Measurements from ENCODE around the gene CACNB1. TPM values are rescaled to one million over a fixed set of nuclear protein-coding genes. Genes with fewer than 3 reads are reported as not detected.

The CACNB1 gene
- polyA plus RNA-seq, 1 donor (not counting 4 experiments of a cell fraction or from before 2014, with no cell fraction given): 4.0 TPM

DNA sequence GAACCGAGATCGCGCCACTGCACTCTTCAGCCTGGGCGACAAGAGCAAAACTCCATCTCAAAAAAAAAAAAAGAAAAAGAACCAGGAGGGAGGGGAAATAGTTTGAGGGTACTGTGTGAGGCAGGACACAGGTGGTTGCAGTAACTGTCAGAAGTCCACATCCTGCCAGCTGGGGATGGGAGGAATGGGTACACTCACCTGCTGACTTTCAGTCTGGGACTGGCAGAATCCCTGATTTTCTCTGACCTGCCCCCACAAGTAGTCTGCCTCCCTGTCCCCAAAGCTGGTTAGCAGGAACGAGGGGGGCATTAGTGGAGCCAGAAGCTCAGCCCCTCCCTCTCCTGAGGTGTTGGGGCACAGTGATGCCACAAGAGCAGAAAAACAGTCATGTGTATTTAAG is 24.4 kb downstream of the CACNB1 start:
- Histone ChIP-seq H3K9ac (ENCODE audit: control insufficient read depth, extremely low read depth, insufficient read depth, low read length) (no peak overlapping the region), H3K4me1 (ENCODE audit: control insufficient read depth, extremely low read depth, insufficient read depth, low read length) (no peaks in the 10 kb centered on the region), H3K79me2 (ENCODE audit: control insufficient read depth, insufficient read depth, low read length) (no peaks in the 10 kb centered on the region), H4K20me1 (ENCODE audit: control insufficient read depth, extremely low read depth, insufficient read depth, low read length) (peaks cover 3% of the 10 kb centered on the region), H2AFZ (ENCODE audit: control insufficient read depth, low read length) (no peak overlapping the region), H3K36me3 (ENCODE audit: control insufficient read depth in 2 of 2, extremely low read depth in 1 of 2, insufficient read depth in 2 of 2, low read length in 2 of 2) (peaks cover 14 to 18% of the 10 kb centered on the region in 2 experiments), H3K4me2 (ENCODE audit: control insufficient read depth, extremely low read depth, insufficient read depth, low read depth, low read length) (no peak overlapping the region), H3K9me3 (ENCODE audit: control insufficient read depth, low read depth, low read length) (no peaks in the 10 kb centered on the region), H3K4me3 (ENCODE audit: control insufficient read depth in 2 of 3, extremely low read depth in 1 of 3, insufficient read depth in 2 of 3, low read depth in 1 of 3, low read length in 3 of 3) (no peak overlapping the region), H3K27me3 (ENCODE audit: control insufficient read depth, extremely low read depth, insufficient read depth, low read length) (peaks cover 3% of the 10 kb centered on the region), H3K27ac (ENCODE audit: control insufficient read depth, insufficient read depth, low read length) (no peak overlapping the region), H3K9me1 (ENCODE audit: control insufficient read depth, extremely low read depth, insufficient read depth, low read length) (no peaks in the 10 kb centered on the region)
- dilution Hi-C loops (cut with MboI; ENCODE audit: extremely low pct_ligation_motif_present, low sequenced_read_pairs): no loop called here
- no peak for DNase-seq (ENCODE audit: low read depth, low spot score)
- TF ChIP-seq, protein P1, sequence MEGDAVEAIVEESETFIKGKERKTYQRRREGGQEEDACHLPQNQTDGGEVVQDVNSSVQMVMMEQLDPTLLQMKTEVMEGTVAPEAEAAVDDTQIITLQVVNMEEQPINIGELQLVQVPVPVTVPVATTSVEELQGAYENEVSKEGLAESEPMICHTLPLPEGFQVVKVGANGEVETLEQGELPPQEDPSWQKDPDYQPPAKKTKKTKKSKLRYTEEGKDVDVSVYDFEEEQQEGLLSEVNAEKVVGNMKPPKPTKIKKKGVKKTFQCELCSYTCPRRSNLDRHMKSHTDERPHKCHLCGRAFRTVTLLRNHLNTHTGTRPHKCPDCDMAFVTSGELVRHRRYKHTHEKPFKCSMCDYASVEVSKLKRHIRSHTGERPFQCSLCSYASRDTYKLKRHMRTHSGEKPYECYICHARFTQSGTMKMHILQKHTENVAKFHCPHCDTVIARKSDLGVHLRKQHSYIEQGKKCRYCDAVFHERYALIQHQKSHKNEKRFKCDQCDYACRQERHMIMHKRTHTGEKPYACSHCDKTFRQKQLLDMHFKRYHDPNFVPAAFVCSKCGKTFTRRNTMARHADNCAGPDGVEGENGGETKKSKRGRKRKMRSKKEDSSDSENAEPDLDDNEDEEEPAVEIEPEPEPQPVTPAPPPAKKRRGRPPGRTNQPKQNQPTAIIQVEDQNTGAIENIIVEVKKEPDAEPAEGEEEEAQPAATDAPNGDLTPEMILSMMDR (optimal IDR thresholded peaks at IDR 0.05 in 1 of 3, IDR thresholded peaks at IDR 0.05 in 1 of 3, conservative IDR thresholded peaks at IDR 0.05 in 1 of 3; ENCODE audit: extremely low read depth in 1 of 3, insufficient read depth in 2 of 3, low read length in 3 of 3): no peak
- TF ChIP-seq EZH2 (IDR thresholded peaks at IDR 0.05; ENCODE audit: low read length): no peak
- no peak for FAIRE-seq

DNA sequence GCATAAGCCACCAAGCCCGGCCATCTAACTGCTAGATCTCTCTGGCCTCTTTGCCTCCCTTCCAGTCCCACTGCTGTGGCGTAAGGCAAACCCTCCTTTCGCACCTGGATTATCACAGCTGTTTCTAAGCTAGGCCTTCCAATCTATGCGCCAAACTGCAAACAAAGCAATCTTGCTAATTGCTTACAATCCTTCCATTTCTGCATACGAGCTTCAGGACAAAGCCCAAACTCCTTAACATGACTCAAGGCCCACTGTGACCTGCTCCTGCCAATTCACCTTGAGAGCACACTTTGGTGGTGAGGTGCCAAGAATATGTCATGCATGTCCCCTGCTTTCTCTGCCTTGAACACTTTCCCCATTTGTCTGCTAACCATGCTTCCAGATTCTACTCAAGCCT is 25.5 kb downstream of the CACNB1 start:
- DNase-seq (ENCODE audit: low read depth, low spot score) (no peak), FAIRE-seq (no peak)
- H3K79me2 ChIP-seq (ENCODE audit: control insufficient read depth, insufficient read depth, low read length): no peaks in the 10 kb centered on the region
- no peak overlapping the region for H3K9ac ChIP-seq (ENCODE audit: control insufficient read depth, extremely low read depth, insufficient read depth, low read length)
- H3K9me3 ChIP-seq (ENCODE audit: control insufficient read depth, low read depth, low read length): no peaks in the 10 kb centered on the region
- dilution Hi-C loops (cut with MboI; ENCODE audit: extremely low pct_ligation_motif_present, low sequenced_read_pairs): no loop called here
- H4K20me1 ChIP-seq (ENCODE audit: control insufficient read depth, extremely low read depth, insufficient read depth, low read length): peaks cover 3% of the 10 kb centered on the region
- no peaks in the 10 kb centered on the region for H3K9me1 ChIP-seq (ENCODE audit: control insufficient read depth, extremely low read depth, insufficient read depth, low read length)
- H3K4me2 ChIP-seq (ENCODE audit: control insufficient read depth, extremely low read depth, insufficient read depth, low read depth, low read length): no peak overlapping the region
- no peak overlapping the region for H3K27ac ChIP-seq (ENCODE audit: control insufficient read depth, insufficient read depth, low read length)
- peaks cover 3% of the 10 kb centered on the region for H3K27me3 ChIP-seq (ENCODE audit: control insufficient read depth, extremely low read depth, insufficient read depth, low read length)
- H3K4me3 ChIP-seq (ENCODE audit: control insufficient read depth in 2 of 3, extremely low read depth in 1 of 3, insufficient read depth in 2 of 3, low read depth in 1 of 3, low read length in 3 of 3): no peak overlapping the region
- peaks cover 4 to 10% of the 10 kb centered on the region in 2 experiments for H3K36me3 ChIP-seq (ENCODE audit: control insufficient read depth in 2 of 2, extremely low read depth in 1 of 2, insufficient read depth in 2 of 2, low read length in 2 of 2)
- peaks cover 1% of the 10 kb centered on the region for H3K4me1 ChIP-seq (ENCODE audit: control insufficient read depth, extremely low read depth, insufficient read depth, low read length)
- TF ChIP-seq, protein P1 (optimal IDR thresholded peaks at IDR 0.05 in 1 of 3, IDR thresholded peaks at IDR 0.05 in 1 of 3, conservative IDR thresholded peaks at IDR 0.05 in 1 of 3; ENCODE audit: extremely low read depth in 1 of 3, insufficient read depth in 2 of 3, low read length in 3 of 3): no peak
- no peak for TF ChIP-seq EZH2 (IDR thresholded peaks at IDR 0.05; ENCODE audit: low read length)
- H2AFZ ChIP-seq (ENCODE audit: control insufficient read depth, low read length): no peak overlapping the region

All from keratinocyte (primary cell).